Measurements from ENCODE around the gene TOX3. TPM values are rescaled to one million over a fixed set of nuclear protein-coding genes. Genes with fewer than 3 reads are reported as not detected.

TOX3 gene
- total and polyA plus RNA-seq, 2 donors (not counting 3 experiments of a cell fraction or from before 2014, with no cell fraction given) = not detected

DNA sequence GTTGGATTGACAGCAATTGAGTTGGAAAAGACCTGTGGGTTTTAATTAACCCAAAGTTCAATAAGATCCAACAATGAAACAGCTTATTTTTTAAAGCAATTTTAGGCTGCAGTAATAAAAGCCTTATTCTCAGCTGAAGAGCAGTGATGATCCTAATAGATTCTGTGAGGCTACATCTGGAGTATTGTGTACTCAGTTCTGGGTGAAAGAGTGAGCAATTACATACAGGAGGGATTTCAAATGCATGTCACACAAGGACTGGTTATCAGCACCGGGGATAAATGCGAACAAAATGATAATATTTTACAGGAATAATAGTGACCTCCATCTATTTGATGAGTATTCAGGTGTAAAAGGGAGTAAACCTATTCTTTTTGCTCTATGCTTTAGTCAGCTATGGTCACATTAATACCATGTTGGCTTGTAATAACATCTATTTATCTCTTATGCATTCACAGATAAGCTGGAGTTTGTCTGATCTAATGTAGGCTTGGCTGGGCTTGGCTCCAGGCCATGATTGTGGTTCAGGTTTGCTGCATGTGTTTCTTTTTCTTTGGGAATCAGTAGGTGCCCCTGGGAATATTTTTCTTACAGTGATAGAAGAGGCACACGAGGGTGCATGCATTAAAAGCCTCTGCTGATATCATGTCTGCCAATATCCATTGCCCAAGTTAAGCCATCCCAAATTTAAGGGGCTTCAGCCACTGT lies 22.2 kb upstream of the TOX3 start:
- Histone ChIP-seq H3K9me3 (replicated peaks; ENCODE audit: control insufficient read depth, insufficient read depth, low read length) (no peaks in the 10 kb centered on the region), H3K9me1 (replicated peaks; ENCODE audit: control insufficient read depth, extremely low read depth, insufficient read depth, low read length) (no peaks in the 10 kb centered on the region), H3K27me3 (ENCODE audit: control insufficient read depth in 2 of 2, insufficient read depth in 2 of 2, low read length in 2 of 2) (no peaks in the 10 kb centered on the region), H2AFZ (ENCODE audit: low read depth, low read length) (no peak overlapping the region), H3K4me2 (ENCODE audit: insufficient read depth, low read length) (no peak overlapping the region), H3K4me3 (replicated peaks in 1 of 3; ENCODE audit: insufficient read depth in 1 of 3, low read depth in 1 of 3, low read length in 3 of 3) (no peak overlapping the region), H3K27ac (ENCODE audit: insufficient read depth, low read depth, low read length) (no peak overlapping the region), H3K36me3 (ENCODE audit: control insufficient read depth in 2 of 2, extremely low read depth in 1 of 2, insufficient read depth in 2 of 2, low read length in 2 of 2) (no peaks in the 10 kb centered on the region), H4K20me1 (replicated peaks; ENCODE audit: control insufficient read depth, extremely low read depth, insufficient read depth, low read length) (no peaks in the 10 kb centered on the region), H3K79me2 (ENCODE audit: control insufficient read depth, insufficient read depth, low read length) (no peaks in the 10 kb centered on the region), H3K9ac (replicated peaks; ENCODE audit: extremely low read depth, insufficient read depth, low read length) (no peak overlapping the region), H3K4me1 (ENCODE audit: control insufficient read depth, extremely low read depth, insufficient read depth, low read length) (no peaks in the 10 kb centered on the region)
- no TSS peak for BruUV-seq (replicated peaks)
- ChIA-PET POLR2A (no interaction called here), CTCF (no interaction called here)
- dilution Hi-C loops (cut with MboI; ENCODE audit: extremely low pct_ligation_motif_present, low sequenced_read_pairs) (no loop called here), intact Hi-C loops (cut with micrococcal nuclease) (no loop called here)
- TF ChIP-seq POLR2AphosphoS5 (IDR thresholded peaks at IDR 0.05; ENCODE audit: insufficient read depth, low read depth, low read length) (no peak), JUN (IDR thresholded peaks at IDR 0.05; ENCODE audit: borderline replicate concordance, insufficient read depth, insufficient read length, low read depth) (no peak), GATA2 (IDR thresholded peaks at IDR 0.05; ENCODE audit: insufficient read depth, insufficient read length, low read depth, low read length) (no peak), FOS (IDR thresholded peaks at IDR 0.05; ENCODE audit: borderline replicate concordance, insufficient read depth, low read length) (no peak), EZH2 (IDR thresholded peaks at IDR 0.05; ENCODE audit: borderline replicate concordance, low read depth, low read length, severe bottlenecking) (no peak), POLR2A (IDR thresholded peaks at IDR 0.05; ENCODE audit: low read depth, low read length) (no peak), MYC (IDR thresholded peaks at IDR 0.05; ENCODE audit: low read depth, low read length) (no peak)
- TF ChIP-seq, protein P1, sequence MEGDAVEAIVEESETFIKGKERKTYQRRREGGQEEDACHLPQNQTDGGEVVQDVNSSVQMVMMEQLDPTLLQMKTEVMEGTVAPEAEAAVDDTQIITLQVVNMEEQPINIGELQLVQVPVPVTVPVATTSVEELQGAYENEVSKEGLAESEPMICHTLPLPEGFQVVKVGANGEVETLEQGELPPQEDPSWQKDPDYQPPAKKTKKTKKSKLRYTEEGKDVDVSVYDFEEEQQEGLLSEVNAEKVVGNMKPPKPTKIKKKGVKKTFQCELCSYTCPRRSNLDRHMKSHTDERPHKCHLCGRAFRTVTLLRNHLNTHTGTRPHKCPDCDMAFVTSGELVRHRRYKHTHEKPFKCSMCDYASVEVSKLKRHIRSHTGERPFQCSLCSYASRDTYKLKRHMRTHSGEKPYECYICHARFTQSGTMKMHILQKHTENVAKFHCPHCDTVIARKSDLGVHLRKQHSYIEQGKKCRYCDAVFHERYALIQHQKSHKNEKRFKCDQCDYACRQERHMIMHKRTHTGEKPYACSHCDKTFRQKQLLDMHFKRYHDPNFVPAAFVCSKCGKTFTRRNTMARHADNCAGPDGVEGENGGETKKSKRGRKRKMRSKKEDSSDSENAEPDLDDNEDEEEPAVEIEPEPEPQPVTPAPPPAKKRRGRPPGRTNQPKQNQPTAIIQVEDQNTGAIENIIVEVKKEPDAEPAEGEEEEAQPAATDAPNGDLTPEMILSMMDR (IDR thresholded peaks at IDR 0.05; ENCODE audit: extremely low read depth in 1 of 2, insufficient read depth in 1 of 2, low read depth in 1 of 2, low read length in 2 of 2) = no peak
- TF ChIP-seq, protein P2, sequence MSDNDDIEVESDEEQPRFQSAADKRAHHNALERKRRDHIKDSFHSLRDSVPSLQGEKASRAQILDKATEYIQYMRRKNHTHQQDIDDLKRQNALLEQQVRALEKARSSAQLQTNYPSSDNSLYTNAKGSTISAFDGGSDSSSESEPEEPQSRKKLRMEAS (IDR thresholded peaks at IDR 0.05; ENCODE audit: insufficient read depth, insufficient read length) = no peak
- FAIRE-seq (no peak), DNase-seq (ENCODE audit: low read depth, low spot score) (no peak)
